ENCODE data around the gene ATP5F1C.

DNA sequence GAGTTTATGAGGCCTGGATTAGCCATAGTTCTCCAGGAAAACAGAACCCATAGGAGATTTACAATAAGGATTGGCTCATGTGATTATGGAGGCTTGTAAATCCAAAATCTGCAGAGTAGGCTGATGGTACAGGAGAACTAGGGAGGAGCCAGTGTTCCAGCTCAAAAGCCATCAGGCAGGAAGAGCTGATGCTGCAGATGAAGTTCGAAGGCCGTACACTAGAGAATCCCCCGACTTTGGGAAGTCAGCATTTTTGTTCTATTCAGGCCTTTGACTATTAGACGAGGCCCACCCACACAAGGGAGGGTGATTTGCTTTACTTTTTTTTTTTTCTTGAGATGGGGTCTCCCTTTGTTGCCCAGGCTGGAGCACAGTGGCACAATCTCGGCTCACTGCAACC, 37.8 kb upstream of the ATP5F1C start:
- TF ChIP-seq POLR2A (IDR thresholded peaks at IDR 0.05; ENCODE audit: low read depth, low read length): no peak
- TF ChIP-seq POLR2AphosphoS5 (IDR thresholded peaks at IDR 0.05; ENCODE audit: low read depth, low read length): no peak
- TF ChIP-seq SPI1 (IDR thresholded peaks at IDR 0.05; ENCODE audit: low read depth, low read length): no peak
- no peak for TF ChIP-seq TAF1 (IDR thresholded peaks at IDR 0.05; ENCODE audit: low read depth, low read length)
- TF ChIP-seq POU2F2 (IDR thresholded peaks at IDR 0.05; ENCODE audit: low read depth, low read length): no peak

All from GM12891 (cell line).